Uterus (tissue), 4 donors: Measurements from ENCODE around the gene ST7. TPM values are rescaled to one million over a fixed set of nuclear protein-coding genes. Genes with fewer than 3 reads are reported as not detected.

Experiments used
- DNase-seq, 2 donors: peaks; one replicate each; pipeline ENCODE4 v3.0.0-alpha.2; 2019 to 2020
- H3K27ac ChIP-seq, 2 donors: fragments of 200-600 bp; sonication (generic); 1 replicate in 1 of 2; 2 replicates in 1 of 2; pipeline ENCODE4 v1.5.1; 2016 to 2018
- H3K27me3 ChIP-seq, 2 donors: fragments of 200-600 bp; sonication (generic); one replicate each; pipeline ENCODE4 v1.5.1; 2018 to 2019; ENCODE audit warnings: control low read depth in 1 of 2
- H3K36me3 ChIP-seq, 2 donors: fragments of 200-600 bp; sonication (generic); one replicate each; pipeline ENCODE4 v1.5.1; 2019; ENCODE audit warnings: control low read depth in 1 of 2
- H3K4me1 ChIP-seq, 2 donors: fragments of 200-600 bp; sonication (generic); one replicate each; pipeline ENCODE4 v1.5.1; 2018 to 2019; ENCODE audit warnings: control low read depth in 1 of 2
- H3K4me3 ChIP-seq, 2 donors: fragments of 200-600 bp; sonication (generic); 1 replicate in 1 of 2; 2 replicates in 1 of 2; pipeline ENCODE4 v1.5.1; 2018 to 2019; ENCODE audit warnings: mild to moderate bottlenecking in 1 of 2
- H3K9me3 ChIP-seq, 2 donors: fragments of 200-600 bp; sonication (generic); one replicate each; pipeline ENCODE4 v1.5.1; 2019; ENCODE audit warnings: control low read depth in 1 of 2
- CTCF ChIP-seq, 4 experiments: fragments of 200-600 bp in 2 of 4; fragments of 450-650 bp in 2 of 4; sonication (generic) in 2 of 4; IDR thresholded peaks; one replicate each; pipeline ENCODE4 v1.5.1; 2016 to 2019; ENCODE audit warnings: antibody characterized with exemption in 4 of 4, mild to moderate bottlenecking in 2 of 4, moderate library complexity in 1 of 4
- POLR2A ChIP-seq, 2 donors: fragments of 450-650 bp; IDR thresholded peaks; one replicate each; pipeline ENCODE4 v1.6.1; 2016; ENCODE audit warnings: antibody characterized with exemption in 2 of 2, mild to moderate bottlenecking in 1 of 2, moderate library complexity in 1 of 2
- intact Hi-C: fragments of 100-400 bp; cut with DNase I; formaldehyde crosslinking; loops from one replicate; pipeline ENCODE4 v1.15.1; 2023; ENCODE audit warnings: low total_unique reads
- total RNA-seq, 4 donors: library from RNA; depleted of rRNA in 3 of 4; stranded (reverse); fragments of >200 nt in 3 of 4; gene quantifications; one replicate each; pipeline versions ENCODE4 v1.1.0 to v1.2.4, GENCODE V29; 2014 to 2023
- donor health status: DM: yes; HTN: yes; CAD: no.

The ST7 gene
- total RNA-seq, 4 donors from 2014 or later = 27.4 to 41.0 (median 31.4) TPM

- Histone ChIP-seq H3K27me3 (no peaks in the 10 kb centered on the region), H3K4me1 (no peaks in the 10 kb centered on the region), H3K9me3 (no peaks in the 10 kb centered on the region), H3K4me3 (no peak overlapping the region), H3K27ac (no peak overlapping the region), H3K36me3 (no peaks in the 10 kb centered on the region)
- no peak for DNase-seq
- TF ChIP-seq CTCF (IDR thresholded peaks at IDR 0.05) (no peak), POLR2A (IDR thresholded peaks at IDR 0.05) (no peak)
- intact Hi-C loops = no loop called here
These were observed 14.6 kb upstream of the ST7 start for GRCh38 chr7:116938678-116939077.

GRCh38 chr7:116940689-116941370 lies 12.5 kb upstream of the ST7 start:
- no peaks in the 10 kb centered on the region for H3K4me1 ChIP-seq
- no peaks in the 10 kb centered on the region for H3K27me3 ChIP-seq
- TF ChIP-seq CTCF (IDR thresholded peaks at IDR 0.05) (no peak), POLR2A (IDR thresholded peaks at IDR 0.05) (no peak)
- intact Hi-C loops = no loop called here
- no peak for DNase-seq
- no peak overlapping the region for H3K27ac ChIP-seq
- no peaks in the 10 kb centered on the region for H3K36me3 ChIP-seq
- H3K9me3 ChIP-seq = no peaks in the 10 kb centered on the region
- H3K4me3 ChIP-seq = no peak overlapping the region

GRCh38 chr7:116942504-116942903 lies 10.8 kb upstream of the ST7 start:
- Histone ChIP-seq H3K27ac (no peak overlapping the region), H3K9me3 (no peaks in the 10 kb centered on the region), H3K4me3 (no peak overlapping the region), H3K27me3 (no peaks in the 10 kb centered on the region), H3K4me1 (no peaks in the 10 kb centered on the region), H3K36me3 (no peaks in the 10 kb centered on the region)
- TF ChIP-seq POLR2A (IDR thresholded peaks at IDR 0.05) = no peak
- TF ChIP-seq CTCF (IDR thresholded peaks at IDR 0.05) = no peak
- intact Hi-C loops = no loop called here
- DNase-seq = no peak

DNA sequence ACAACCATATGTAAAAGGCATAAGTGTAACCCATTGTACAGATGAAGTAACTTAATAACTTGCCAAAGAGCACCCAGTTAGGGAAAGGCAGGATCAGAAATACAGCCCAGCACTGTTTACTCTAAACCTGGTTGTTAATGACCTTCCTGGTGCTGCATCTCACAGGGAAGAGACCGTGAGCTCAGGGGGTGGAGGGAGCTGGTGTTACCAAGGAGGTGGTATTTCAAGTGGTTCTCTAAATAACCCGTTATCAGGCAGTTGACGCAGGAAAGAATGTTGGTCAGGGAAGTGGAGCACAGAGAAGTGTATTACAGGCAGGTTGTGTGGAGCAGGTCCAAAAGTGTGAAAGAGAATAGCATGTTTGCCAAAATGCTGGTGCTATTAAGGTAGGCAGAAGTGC lies 4.4 kb upstream of the ST7 start:
- intact Hi-C loops = no loop called here
- H3K36me3 ChIP-seq = no peaks in the 10 kb centered on the region
- H3K27ac ChIP-seq = no peak overlapping the region
- no peak for DNase-seq
- H3K4me1 ChIP-seq = no peaks in the 10 kb centered on the region
- TF ChIP-seq CTCF (IDR thresholded peaks at IDR 0.05) (no peak), POLR2A (IDR thresholded peaks at IDR 0.05) (no peak)
- no peak overlapping the region for H3K4me3 ChIP-seq
- no peaks in the 10 kb centered on the region for H3K27me3 ChIP-seq
- H3K9me3 ChIP-seq = no peaks in the 10 kb centered on the region

GRCh38 chr7:116949941-116950801 lies 3.1 kb upstream of the ST7 start:
- TF ChIP-seq POLR2A (IDR thresholded peaks at IDR 0.05) (no peak), CTCF (IDR thresholded peaks at IDR 0.05) (no peak)

More at GRCh38 chr7:116949941-116950801, 3.1 kb upstream of the ST7 start:
- no peak for DNase-seq
- Histone ChIP-seq H3K27ac (no peak overlapping the region), H3K4me3 (no peak overlapping the region), H3K9me3 (no peaks in the 10 kb centered on the region), H3K36me3 (no peaks in the 10 kb centered on the region), H3K4me1 (no peaks in the 10 kb centered on the region), H3K27me3 (no peaks in the 10 kb centered on the region)
- intact Hi-C loops = no loop called here
